Activated CD8-positive, alpha-beta T cell treated with anti-CD3 and anti-CD28 coated beads for 36 hours (primary cell): ENCODE measurements around the gene ENTREP1. TPM values are rescaled to one million over a fixed set of nuclear protein-coding genes. Genes with fewer than 3 reads are reported as not detected.

Experiments
- ATAC-seq: fragments of 200-7000 bp; cut with Tn5 transposase; one replicate; pipeline ENCODE4 v1.10.0; 2021; ENCODE audit warnings: mild to moderate bottlenecking, moderate library complexity
- CTCF ChIA-PET: fragments of 350-600 bp; sonication (Branson Sonifier 250); formaldehyde crosslinking; loops from one replicate; lab custom pipeline; 2021; ENCODE audit warnings: antibody characterized with exemption; lab: Charles Lee
- POLR2A ChIA-PET: fragments of 350-600 bp; sonication (Branson Sonifier 250); formaldehyde crosslinking; loops from one replicate; lab custom pipeline; 2021; ENCODE audit warnings: antibody characterized with exemption; lab: Charles Lee
- DNase-seq: peaks from one replicate; pipeline ENCODE4 v3.0.0-alpha.2; 2020
- H3K27ac Mint-ChIP-seq: one replicate; pipeline ENCODE4 v1.8.0; 2021; ENCODE audit warnings: mild to moderate bottlenecking, mixed read lengths
- H3K27me3 Mint-ChIP-seq: one replicate; pipeline ENCODE4 v1.8.0; 2021; ENCODE audit warnings: mixed read lengths
- H3K36me3 Mint-ChIP-seq: one replicate; pipeline ENCODE4 v1.8.0; 2021; ENCODE audit warnings: low read depth, mixed read lengths
- H3K4me1 Mint-ChIP-seq: one replicate; pipeline ENCODE4 v1.8.0; 2021; ENCODE audit warnings: low read depth, mixed read lengths
- H3K4me3 Mint-ChIP-seq: one replicate; pipeline ENCODE4 v1.8.0; 2021; ENCODE audit warnings: mild to moderate bottlenecking, moderate library complexity, mixed read lengths
- H3K9me3 Mint-ChIP-seq: one replicate; pipeline ENCODE4 v1.8.0; 2021; ENCODE audit warnings: mixed read lengths
- intact Hi-C: fragments of 100-400 bp; cut with micrococcal nuclease; formaldehyde crosslinking; loops from one replicate; pipeline ENCODE4 v1.10.0; 2022
- total RNA-seq, 2 experiments: library from RNA; stranded (reverse); gene quantifications; one replicate each; pipeline ENCODE4 v1.2.3, GENCODE V29; 2021
- TF ChIP-seq, protein P1 (sequence below): fragments of 200-600 bp; IDR thresholded peaks from one replicate; pipeline ENCODE4 v1.8.0; 2022; ENCODE audit warnings: antibody characterized with exemption, mild to moderate bottlenecking

ENTREP1 gene
- total RNA-seq, 2 experiments from 2014 or later = not detected

DNA sequence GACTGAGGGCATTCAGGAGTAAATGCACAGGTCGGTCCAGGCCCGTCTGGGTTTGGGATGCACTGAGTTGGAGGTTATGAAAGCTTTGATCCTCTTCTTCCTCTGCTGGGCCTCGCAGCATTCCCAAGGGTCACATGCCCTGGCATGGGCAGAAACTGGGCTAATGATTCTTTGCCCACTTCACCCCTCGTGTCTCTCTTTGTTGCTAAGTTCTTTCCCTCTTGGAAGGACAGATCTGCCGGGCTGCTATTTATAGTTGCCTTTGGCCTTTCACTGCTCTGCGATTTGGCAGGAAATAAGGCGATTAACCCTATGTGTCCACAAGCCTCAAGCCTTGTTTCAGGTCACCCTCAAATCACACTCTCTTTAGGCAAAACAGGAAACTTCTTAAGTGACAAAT is 66.9 kb downstream of the ENTREP1 start:
- Mint-ChIP-seq H3K4me1 (no peaks in the 10 kb centered on the region), H3K9me3 (no peaks in the 10 kb centered on the region), H3K27me3 (peaks cover 2% of the 10 kb centered on the region), H3K27ac (no peak overlapping the region), H3K36me3 (no peaks in the 10 kb centered on the region), H3K4me3 (no peak overlapping the region)
- ATAC-seq (no peak), DNase-seq (no peak)
- TF ChIP-seq, protein P1, sequence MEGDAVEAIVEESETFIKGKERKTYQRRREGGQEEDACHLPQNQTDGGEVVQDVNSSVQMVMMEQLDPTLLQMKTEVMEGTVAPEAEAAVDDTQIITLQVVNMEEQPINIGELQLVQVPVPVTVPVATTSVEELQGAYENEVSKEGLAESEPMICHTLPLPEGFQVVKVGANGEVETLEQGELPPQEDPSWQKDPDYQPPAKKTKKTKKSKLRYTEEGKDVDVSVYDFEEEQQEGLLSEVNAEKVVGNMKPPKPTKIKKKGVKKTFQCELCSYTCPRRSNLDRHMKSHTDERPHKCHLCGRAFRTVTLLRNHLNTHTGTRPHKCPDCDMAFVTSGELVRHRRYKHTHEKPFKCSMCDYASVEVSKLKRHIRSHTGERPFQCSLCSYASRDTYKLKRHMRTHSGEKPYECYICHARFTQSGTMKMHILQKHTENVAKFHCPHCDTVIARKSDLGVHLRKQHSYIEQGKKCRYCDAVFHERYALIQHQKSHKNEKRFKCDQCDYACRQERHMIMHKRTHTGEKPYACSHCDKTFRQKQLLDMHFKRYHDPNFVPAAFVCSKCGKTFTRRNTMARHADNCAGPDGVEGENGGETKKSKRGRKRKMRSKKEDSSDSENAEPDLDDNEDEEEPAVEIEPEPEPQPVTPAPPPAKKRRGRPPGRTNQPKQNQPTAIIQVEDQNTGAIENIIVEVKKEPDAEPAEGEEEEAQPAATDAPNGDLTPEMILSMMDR = no peak
- ChIA-PET CTCF (no interaction called here), POLR2A (no interaction called here)
- intact Hi-C loops = no loop called here

DNA sequence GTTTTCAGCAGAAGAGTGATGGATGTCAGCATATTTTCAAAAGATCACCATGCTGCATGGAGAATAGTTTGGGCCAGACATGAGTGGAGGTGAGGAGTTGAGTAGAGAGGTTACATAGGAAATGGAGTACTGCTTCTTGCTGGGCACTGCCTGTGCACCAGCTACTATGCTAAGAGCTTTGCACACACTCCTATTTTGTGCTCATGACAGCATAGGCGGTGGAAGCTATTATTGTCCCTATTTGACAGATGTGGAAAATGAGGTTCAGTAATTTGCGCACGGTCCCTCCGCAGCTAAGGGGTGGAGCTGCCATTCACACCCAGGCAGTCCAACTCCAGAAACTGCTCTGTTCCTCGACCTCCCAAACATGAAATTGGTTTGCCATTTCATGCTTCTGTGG is 67.8 kb downstream of the ENTREP1 start:
- Mint-ChIP-seq H3K9me3 (no peaks in the 10 kb centered on the region), H3K27ac (no peak overlapping the region), H3K4me3 (no peak overlapping the region), H3K27me3 (peaks cover 2% of the 10 kb centered on the region), H3K36me3 (no peaks in the 10 kb centered on the region), H3K4me1 (no peaks in the 10 kb centered on the region)
- POLR2A ChIA-PET = no interaction called here
- ATAC-seq (no peak), DNase-seq (no peak)
- intact Hi-C loops = no loop called here
- CTCF ChIA-PET = no interaction called here
- TF ChIP-seq, protein P1 = no peak

DNA sequence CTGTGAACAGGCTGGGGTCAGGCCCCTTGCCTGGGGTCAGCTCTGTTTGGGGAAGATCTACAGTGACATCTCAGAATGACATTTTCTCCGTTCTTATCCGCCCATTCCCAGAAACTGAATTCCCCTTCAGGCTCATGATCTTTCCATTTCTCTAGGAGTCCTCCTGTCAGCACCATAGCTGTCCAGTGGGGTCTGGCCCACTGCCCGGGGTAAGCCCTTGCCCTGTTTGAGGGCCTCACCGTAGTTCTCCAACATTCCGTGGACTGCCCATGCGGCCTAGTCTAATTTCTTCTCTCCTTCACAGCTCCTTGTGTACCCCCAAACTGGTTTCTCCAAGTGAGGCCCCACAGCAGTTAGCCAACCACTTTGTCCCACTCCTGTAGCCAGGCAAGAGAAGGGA is 68.4 kb downstream of the ENTREP1 start:
- POLR2A ChIA-PET = no interaction called here
- Mint-ChIP-seq H3K36me3 (no peaks in the 10 kb centered on the region), H3K9me3 (no peaks in the 10 kb centered on the region), H3K4me1 (no peaks in the 10 kb centered on the region), H3K27me3 (peaks cover 2% of the 10 kb centered on the region), H3K27ac (no peak overlapping the region), H3K4me3 (no peak overlapping the region)
- DNase-seq = no peak
- intact Hi-C loops = no loop called here
- CTCF ChIA-PET = no interaction called here
- no peak for ATAC-seq
- TF ChIP-seq, protein P1 = no peak

DNA sequence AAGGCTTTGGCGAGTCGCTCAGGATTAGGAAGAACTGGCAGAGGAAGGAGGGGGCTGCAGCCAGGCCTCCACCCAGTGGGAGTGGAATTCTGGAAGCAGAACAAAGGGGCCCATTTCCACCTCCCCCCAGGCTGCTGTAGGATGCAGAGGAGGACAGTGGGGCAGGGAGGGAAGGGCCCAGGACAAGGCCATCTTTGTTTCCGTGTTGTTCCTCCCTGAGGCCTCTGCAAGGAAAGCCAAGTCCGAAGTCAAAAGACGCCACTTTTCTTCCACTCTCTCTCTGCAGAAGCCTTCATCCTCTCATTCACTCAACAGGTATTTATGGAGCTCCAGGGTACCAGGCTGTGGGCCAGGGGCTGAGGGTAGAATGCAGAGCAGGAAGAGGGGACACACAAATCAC is 70.7 kb downstream of the ENTREP1 start:
- DNase-seq = no peak
- no peak overlapping the region for H3K4me3 Mint-ChIP-seq
- no peaks in the 10 kb centered on the region for H3K4me1 Mint-ChIP-seq
- H3K27me3 Mint-ChIP-seq = peaks cover 2% of the 10 kb centered on the region
- no peak for ATAC-seq
- H3K36me3 Mint-ChIP-seq = no peaks in the 10 kb centered on the region
- CTCF ChIA-PET = no interaction called here
- TF ChIP-seq, protein P1 = no peak
- no peaks in the 10 kb centered on the region for H3K9me3 Mint-ChIP-seq
- H3K27ac Mint-ChIP-seq = no peak overlapping the region
- intact Hi-C loops = no loop called here
- POLR2A ChIA-PET = no interaction called here

DNA sequence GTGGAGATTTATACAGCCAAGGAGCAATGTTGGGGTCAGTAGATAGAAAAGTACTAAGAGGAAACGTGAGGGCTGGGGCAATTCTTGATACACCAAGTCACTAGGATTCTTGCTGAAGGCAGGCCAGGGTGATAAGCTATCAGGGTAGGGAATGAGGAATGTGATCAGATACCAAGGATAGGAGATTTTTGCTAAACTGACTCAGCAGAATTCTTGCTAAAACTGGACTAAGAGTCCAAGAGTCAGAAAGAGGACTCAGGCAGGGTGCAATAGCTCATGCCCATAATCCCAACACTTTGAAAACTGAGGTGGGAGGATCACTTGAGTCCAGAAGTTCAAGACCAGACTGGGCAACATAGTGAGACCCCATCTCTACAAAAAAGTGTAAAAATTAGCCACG is 71.7 kb downstream of the ENTREP1 start:
- no peak overlapping the region for H3K27ac Mint-ChIP-seq
- no peaks in the 10 kb centered on the region for H3K36me3 Mint-ChIP-seq
- no peak for ATAC-seq
- H3K27me3 Mint-ChIP-seq = peaks cover 3% of the 10 kb centered on the region
- no peaks in the 10 kb centered on the region for H3K9me3 Mint-ChIP-seq
- intact Hi-C loops = no loop called here
- H3K4me1 Mint-ChIP-seq = no peaks in the 10 kb centered on the region
- CTCF ChIA-PET = no interaction called here
- TF ChIP-seq, protein P1 = no peak
- POLR2A ChIA-PET = no interaction called here
- no peak overlapping the region for H3K4me3 Mint-ChIP-seq
- DNase-seq = no peak
